HL-60 (cell line): Measurements from ENCODE around the gene AP3S2.

ENCODE experiments used
- CTCF ChIP-seq: IDR thresholded peaks from one replicate; pipeline ENCODE4 v1.5.1; 2011; ENCODE audit warnings: low read length, control low read depth, inconsistent platforms; ENCODE audit not compliant: insufficient read depth
- POLR2AphosphoS5 ChIP-seq: IDR thresholded peaks from 2 replicates; pipeline ENCODE4 v1.6.1; 2012; ENCODE audit warnings: low read depth
- SPI1 ChIP-seq: IDR thresholded peaks from 2 replicates; pipeline ENCODE4 v1.6.1; 2012; ENCODE audit warnings: low read depth, mild to moderate bottlenecking, borderline replicate concordance
- TF ChIP-seq, protein P1 (sequence below): IDR thresholded peaks from 2 replicates; pipeline ENCODE4 v1.6.1; 2012; ENCODE audit warnings: low read depth; ENCODE audit not compliant: insufficient replicate concordance

DNA sequence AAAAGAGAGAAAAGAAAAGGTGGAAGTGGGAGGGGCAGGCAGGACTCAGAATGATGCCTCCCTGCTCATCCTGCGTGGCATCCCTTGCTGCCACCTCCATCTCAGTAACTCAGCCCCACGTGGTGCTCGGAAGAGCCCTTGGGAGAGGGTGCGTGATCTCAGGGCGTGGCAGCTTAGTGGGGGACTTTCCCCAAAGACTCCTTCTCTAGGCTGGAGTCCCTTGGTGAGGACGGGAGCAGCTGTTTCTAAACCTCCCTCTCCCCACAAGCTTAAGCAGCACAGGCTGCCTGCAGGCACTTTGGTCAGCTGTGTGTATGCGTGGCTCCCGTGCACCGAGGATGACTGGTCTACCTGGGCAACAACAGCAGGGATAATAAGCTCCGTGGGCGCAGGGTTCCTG lies 71.8 kb downstream of the AP3S2 start:
- no peak for TF ChIP-seq CTCF
- TF ChIP-seq SPI1 = no peak
- no peak for TF ChIP-seq POLR2AphosphoS5
- TF ChIP-seq, protein P1, sequence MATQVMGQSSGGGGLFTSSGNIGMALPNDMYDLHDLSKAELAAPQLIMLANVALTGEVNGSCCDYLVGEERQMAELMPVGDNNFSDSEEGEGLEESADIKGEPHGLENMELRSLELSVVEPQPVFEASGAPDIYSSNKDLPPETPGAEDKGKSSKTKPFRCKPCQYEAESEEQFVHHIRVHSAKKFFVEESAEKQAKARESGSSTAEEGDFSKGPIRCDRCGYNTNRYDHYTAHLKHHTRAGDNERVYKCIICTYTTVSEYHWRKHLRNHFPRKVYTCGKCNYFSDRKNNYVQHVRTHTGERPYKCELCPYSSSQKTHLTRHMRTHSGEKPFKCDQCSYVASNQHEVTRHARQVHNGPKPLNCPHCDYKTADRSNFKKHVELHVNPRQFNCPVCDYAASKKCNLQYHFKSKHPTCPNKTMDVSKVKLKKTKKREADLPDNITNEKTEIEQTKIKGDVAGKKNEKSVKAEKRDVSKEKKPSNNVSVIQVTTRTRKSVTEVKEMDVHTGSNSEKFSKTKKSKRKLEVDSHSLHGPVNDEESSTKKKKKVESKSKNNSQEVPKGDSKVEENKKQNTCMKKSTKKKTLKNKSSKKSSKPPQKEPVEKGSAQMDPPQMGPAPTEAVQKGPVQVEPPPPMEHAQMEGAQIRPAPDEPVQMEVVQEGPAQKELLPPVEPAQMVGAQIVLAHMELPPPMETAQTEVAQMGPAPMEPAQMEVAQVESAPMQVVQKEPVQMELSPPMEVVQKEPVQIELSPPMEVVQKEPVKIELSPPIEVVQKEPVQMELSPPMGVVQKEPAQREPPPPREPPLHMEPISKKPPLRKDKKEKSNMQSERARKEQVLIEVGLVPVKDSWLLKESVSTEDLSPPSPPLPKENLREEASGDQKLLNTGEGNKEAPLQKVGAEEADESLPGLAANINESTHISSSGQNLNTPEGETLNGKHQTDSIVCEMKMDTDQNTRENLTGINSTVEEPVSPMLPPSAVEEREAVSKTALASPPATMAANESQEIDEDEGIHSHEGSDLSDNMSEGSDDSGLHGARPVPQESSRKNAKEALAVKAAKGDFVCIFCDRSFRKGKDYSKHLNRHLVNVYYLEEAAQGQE = no peak
